Renal cortex interstitium (tissue), 11 donors: ENCODE data around the gene SULT2B1. TPM values are rescaled to one million over a fixed set of nuclear protein-coding genes. Genes with fewer than 3 reads are reported as not detected.
"Not testable (repeated sequence)": the region's sequence is repeated elsewhere in the genome, so short reads cannot be mapped to it uniquely, and the experiment has no call there.

ENCODE experiments used
- DNase-seq, 11 donors: peaks; one replicate each; pipeline ENCODE4 v3.0.0-alpha.2; 2013; ENCODE audit warnings: low read depth in 9 of 11, low spot score in 4 of 11; ENCODE audit errors: extremely low read depth in 1 of 11
- polyA plus RNA-seq, 3 donors: library from polyadenylated mRNA; unstranded; fragments of 120-200 nt; gene quantifications; one replicate each; pipeline ENCODE4 v1.2.1, GENCODE V29; 2013; ENCODE audit not compliant: insufficient read length in 3 of 3

Gene SULT2B1
- polyA plus RNA-seq, 3 donors = 0.28 to 0.62 (median 0.33) TPM

DNA sequence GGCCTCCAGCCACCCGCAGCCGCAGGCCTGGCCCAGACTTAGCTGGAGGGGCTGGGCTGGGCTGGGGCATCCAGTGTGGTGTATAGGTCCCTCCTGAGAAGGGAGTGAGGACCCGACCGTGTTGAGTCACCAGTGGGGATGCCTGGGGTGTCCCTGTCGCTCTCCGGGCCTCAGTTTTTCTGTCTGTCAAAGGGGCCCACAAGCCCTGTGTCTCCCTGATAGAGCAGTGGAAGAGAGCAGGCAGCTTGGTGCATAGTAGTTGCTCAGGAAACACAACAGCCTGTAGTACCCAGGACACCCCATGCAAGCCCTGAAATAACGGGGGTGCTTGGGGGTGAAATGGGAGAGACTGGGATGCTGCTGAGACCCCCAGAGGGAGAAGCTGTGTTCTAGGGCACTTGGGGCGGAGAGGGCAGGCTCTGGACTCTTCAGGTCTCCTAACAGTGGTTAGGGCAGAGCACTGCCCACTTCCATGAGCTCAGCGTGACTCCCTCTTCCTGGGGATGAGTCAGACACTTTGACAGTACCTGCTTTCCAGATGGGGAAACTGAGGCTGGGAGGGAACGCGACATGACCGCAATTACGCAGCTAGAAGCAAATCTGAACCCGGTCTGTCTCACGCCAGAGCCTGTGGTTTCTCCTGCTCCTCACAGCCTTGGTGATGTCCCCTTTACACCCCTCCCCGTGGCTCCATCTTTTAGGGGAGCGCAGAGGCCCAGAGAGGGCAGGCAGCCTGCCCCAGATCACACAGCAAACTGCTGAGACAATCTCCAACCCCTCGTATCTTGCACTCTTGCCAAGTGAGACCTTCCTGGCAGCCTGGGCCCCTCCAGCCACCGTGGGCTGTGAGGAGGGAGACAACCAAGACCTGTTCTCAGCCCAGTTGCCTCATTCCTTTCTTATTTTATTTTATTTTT lies 692 bp downstream of the SULT2B1 start:
- DNase-seq = no peak

DNA sequence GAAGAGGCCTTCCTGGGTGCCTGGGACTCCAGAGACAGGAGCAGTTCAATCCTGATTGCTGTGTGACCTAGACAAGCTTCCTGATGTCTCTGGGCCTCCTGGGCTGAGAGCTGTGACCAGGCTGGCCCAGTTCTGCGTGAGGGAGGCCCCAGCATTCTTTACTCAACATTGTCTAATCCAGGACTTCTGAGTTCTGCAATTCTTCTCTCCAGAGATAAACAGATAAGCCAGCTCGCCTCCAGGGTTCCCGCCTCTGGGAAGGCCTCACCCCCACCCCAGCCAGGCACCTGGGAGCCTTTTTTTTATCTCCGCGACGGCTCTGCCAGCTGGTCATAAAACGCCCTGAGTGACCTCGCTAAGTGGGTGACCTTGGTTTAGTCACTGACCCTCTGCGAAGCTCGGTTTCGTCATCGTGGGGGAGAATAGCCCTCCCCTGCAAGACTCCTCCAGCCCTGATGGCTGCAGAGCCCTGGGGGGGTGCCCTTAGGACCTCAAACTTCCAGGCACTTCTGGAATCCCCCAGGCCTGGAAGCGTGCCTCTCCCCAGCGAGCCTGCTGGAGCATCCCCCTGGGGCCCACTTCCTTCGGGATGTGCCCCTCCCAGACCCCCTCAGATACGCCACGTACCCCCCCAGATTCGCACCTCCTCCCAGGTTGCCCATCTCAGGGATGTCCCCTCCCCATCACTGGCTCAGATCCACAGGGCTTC lies 1.9 kb downstream of the SULT2B1 start:
- no peak for DNase-seq

DNA sequence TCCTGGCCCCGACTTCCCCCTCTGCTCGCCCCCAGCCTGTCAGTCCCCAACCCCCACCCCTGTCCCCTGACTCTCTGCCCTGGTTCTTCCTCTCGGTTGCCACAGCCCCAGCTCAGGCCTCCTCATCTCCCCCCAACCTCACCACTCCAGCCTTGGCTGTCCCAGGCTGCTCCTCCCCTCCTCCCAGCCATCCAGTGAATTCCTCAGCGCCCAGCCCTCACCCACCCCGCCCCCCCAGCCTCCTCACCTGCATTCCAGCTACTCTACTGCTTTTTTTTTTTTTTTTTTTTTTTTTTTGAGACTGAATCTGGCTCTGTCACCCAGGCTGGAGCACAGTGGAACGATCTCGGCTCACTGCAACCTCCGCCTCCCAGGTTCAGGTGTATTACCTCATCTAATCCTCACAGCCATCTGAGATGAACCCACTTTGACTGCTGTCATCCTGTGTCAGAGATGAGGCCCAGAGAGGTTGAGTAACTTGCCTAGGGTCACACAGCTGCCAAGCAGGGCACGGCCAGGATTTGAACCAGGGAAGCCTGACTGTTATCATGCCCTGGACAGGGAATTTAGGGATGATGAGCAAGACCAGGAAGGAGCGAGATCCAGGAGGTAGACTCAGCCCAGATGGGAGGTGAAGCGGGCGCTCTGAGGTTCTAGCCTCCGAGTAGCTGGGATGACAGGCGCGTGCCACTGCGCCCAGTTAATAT lies 2.6 kb downstream of the SULT2B1 start:
- peak in 2 of 11 donors; percentile 64 to 66 for DNase-seq

DNA sequence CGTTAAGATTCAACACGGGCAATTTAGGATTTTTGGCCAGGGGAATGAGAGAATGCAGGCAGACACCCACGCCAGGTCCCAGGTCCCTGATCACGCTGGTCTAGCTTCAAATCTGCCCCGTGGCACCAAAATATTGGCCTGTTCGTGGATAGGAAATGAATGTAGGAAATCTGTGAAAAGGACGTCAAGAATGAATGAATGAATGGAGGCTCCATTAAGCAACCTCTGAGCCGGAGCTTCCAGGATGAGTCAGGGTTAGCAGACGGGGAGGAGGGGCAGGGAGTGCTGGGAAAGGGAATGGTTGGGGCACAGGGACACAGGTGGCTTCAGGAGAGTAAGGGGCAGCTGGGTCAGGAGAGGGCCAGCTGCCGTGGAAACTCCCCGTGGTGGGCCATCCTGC lies 4.2 kb downstream of the SULT2B1 start:
- no peak for DNase-seq

DNA sequence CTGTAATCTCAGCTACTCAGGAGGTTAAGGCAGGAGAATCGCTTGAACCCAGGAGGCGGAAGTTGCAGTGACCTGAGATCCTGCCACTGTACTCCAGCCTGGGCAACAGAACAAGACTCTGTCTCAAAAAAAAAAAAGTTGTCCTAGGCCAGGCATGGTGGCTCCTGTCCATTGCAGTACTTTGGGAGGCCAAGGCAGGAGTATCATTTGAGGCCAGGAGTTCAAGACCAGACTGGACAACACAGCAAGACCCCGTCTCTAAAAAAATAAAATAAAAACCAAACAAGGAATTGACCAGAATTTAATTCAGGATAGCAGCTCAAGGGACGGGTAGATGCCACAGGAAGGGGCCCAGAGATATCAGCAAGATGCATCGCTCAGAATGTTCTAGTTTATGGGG lies 4.9 kb downstream of the SULT2B1 start:
- no peak for DNase-seq

DNA sequence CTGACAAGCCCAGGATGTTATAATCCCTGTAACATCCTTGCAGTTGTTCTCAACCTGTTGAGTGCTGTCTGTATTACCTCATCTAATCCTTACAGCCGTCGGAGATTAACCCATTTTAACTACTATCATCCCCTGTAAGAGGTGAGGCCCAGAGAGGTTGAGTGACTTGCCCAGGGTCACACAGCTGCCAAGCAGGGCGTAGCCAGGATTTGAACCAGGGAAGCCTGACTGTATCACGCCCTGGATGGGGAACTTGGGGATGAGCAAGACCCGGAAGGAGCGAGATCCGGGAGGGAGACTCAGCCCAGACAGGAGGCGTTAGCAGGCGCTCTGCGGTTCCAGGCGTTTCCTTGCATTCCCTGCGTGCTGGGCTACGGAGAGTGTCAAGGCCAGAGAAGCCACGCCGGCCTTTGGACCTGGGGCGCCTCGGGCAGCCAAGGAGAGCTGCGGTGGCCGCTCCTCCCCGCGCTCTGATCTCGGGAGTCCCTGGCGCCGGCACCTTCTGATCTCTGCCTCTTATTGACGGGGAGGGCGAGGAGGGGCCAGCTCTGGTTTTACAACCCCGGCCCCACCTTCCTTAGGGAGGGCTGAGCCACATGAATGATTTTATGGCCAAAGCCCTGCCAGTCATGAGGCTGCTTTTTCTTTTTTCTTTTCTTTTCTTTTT lies 6.2 kb downstream of the SULT2B1 start:
- DNase-seq = peak in 6 of 11 donors; percentile 54 to 80 (median 63)

DNA sequence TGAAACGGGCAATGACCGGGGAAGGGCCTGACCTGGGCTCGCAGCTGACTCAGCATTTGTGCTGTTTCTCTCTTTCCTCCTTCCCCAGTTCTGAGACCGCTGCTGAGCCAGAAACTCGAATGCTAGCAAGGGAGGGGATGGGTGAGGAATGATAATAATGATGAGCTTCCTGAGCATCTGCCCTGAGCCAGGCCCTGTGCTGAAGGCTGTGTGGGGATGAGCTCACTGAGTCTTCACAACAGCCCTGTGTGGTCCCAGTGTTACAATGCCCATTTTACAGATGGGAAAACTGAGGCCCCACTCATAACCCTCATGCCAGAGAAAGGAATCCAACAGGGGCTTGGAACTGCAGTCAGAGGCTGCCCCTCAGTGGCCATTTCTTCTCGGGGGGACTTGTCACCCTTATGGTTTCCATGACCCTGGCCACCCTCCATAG lies 8.1 kb downstream of the SULT2B1 start:
- DNase-seq = no peak

DNA sequence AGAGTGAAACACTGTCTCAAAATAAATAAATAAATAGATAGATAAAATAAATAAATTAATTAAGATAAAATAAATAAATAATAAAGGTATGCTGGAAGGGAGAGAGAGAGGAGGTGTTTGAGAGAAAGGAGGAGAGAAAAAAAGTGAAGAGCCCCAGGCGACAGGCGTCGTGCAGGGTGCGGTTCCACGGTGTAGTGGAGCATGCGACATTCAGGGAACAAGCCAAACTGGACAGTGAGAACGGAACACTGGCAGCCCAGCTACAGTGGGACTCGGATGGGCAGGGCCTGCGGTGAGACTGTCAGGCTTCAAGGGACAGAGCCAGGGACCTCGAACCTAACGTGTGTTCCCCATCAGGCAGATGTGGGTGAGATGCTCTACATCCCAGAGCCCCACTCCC lies 9.4 kb downstream of the SULT2B1 start:
- no peak for DNase-seq

DNA sequence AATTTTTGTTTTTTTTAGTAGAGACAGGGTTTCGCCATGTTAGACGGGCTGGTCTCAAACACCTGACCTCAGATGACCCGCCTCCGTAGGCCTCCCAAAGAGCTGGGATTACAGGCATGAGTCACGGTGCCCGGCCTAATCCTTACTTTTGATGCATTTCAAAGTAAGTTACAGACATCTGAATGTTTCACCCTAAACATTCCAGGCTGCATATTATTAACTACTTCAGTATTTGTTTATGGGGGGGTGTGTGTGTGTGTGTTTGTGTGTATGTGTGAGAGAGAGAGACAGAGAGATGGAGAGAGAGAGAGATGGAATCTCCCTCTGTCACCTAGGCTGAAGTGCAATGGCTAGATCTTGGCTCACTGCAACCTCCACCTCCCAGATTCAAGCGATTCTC lies 13.1 kb downstream of the SULT2B1 start:
- no peak for DNase-seq

DNA sequence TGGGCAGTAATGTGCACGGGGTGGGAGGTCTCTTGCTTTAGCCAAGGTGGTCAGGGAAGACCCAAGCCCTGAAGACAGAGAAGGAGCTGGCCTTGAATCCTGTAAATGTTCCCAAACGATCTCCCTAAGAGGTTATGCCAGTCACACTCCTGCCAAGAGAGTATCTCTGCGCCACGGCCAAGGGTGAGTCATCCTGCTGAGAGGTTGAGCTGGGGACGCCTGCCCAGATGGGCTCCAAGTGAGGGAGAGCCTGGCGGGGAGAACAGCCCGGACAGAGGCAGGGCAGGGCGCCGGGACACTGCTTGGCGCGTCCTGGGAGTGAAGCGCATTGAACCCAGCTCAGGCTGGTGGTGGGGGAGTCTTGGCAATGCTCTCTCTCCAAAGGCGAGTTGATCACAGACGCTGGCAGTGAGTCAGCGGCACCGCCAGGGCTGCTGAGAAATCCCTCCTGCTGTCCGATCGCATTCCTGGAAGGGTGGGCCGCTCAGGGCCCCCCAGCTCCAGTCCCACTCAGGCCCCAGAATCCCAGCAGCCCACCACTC lies 16.4 kb downstream of the SULT2B1 start:
- no peak for DNase-seq

DNA sequence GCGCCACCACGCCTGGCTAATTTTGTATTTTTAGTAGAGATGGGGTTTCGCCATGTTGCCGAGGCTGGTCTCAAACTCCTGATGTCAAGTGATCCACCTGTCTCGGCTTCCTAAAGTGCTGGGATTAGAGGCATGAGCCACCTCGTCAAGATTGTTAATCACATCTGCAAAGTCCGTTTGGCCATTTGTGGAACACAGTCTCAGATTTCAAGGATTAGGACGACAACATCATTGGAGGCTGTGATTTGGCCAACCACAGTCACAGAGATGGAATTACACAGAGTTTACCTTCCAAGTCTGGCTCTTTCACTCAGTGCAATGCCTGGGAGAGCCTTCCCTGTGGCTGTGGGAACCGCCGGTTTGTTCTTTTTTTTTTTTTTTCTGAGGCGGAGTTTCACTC lies 17.8 kb downstream of the SULT2B1 start:
- no peak for DNase-seq

DNA sequence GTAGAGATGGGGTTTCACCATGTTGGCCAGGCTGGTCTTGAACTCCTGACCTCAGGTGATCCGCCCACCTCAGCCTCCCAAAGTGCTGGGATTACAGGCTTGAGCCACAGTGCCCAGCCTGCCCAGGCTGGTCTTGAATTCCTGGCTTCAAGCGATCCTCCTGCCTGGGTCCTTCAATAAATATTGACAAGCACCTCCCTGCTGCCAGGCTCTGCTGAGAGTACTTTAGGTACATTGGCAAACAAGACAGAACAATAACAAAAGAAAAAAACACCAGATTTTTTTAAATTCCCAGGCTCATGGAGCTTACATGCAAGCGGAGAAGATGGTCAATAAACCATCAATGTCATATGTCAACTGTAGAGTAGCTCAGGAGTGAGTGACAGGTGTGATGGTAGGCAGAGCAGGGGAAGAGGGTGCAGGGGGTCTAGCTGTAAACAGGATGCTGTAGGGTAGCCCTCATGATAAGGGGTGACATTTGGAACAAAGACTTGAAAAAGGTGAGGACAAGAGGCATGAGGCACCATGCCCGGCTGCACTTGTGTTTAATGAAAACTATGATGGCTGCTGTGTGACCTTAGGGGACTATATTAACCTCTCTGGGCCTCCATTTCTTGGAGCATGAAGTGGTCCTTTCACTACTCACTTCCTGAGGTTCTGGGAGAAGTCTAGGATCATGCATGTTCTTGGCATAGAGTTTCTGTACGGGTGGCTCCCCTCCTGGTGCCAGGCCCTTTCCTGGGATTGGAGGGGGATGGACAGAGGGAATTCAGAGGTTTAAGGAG lies 19.6 kb downstream of the SULT2B1 start:
- no peak for DNase-seq

DNA sequence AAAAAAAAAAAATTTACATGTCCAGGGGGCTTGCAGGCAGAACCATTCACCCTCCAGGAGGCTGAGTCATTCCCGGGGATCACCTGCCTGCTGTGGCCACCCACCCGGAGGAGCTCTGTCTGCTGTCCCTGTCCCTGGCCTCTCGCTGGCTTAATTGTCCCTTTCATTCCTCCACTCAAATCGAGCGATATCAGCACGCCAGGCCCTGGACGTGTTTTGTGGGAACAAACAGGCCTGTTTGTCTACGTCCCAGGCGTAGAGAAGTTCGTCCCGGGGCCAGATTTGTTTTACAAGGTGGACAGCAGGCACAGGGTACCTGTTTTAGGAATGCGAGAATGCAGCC lies 21.2 kb downstream of the SULT2B1 start:
- DNase-seq = no peak

DNA sequence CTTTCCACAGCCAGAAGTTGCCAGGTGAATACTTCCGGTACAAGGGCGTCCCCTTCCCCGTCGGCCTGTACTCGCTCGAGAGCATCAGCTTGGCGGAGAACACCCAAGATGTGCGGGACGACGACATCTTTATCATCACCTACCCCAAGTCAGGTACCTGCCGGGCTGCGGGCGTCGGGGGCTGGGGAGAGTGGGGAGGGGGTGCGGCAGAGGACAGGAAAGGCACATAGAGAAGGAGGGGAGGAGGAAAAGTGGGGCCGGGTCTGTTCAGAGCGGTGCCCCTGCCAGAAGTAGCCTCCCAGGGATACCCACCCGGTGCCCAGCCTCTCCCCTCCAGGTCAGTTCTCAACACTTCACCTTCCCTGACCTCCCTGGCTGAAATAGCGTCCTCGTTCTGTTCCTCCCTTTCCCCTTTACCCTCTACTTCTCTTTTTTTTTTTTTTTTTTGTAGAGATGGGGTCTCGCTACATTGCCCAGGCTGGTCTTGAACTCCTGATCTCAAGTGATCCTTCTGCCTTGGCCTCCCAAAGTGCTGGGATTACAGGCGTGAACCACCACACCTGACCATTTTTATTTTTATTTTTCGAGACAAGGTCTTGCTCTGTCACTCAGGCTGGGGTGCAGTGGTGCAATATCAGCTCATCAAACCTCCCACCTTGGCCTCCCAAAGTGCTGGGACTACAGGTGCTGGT lies 24.1 kb downstream of the SULT2B1 start:
- no peak for DNase-seq

DNA sequence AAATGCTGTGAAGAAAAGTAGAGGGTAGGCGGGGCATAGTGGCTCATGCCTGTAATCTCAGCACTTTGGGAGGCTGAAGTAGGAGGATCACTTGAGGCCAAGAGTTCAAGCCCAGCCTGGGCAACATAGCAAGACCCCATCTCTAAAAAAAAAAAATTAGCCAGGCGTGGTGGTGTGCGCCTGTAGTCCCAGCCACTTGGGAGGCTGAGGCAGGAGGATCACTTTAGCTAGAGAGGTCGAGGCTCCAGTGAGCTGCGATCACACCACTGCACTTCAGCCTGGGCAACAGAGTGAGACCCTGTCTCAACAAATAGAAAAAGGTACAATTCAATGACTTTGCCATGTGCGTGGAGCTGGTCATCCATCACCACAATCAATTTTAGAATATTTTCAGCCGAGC lies 25.9 kb downstream of the SULT2B1 start:
- DNase-seq = not testable (repeated sequence)

DNA sequence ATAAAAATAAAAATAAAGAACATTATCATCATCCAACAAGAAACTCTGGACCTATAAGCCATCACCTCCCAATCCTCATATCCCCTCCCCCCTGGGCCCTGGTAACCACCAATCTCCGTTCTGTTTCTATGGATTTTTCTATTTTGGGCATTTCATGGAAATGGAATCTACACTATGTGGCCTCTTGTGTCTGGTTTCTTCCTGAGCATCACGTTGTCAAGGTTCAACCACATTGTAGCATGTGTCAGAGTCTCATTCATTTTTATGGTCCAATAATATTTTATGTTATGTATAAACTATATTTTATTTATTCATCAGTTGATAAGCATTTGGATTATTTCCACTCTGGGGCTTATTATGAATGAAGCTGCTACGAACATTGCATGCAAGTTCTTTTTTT lies 26.9 kb downstream of the SULT2B1 start:
- DNase-seq = no peak

DNA sequence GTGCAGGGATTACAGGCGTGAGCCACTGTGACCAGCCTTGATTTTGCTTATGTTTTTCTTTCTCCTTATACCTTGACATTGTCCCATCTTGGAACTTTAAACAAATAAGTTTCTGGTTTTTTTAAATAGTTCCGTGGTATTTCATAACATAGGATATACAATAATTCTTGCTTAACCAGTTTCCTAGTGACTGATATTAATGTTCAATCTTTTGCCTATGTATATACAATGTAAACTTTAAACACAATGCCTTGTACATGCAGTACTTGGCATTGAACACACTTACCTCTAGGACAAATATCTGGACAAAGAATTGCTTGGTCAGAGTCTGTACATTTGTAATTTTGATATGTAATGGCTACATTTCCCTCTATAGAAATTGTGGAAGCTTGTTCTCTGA lies 30.2 kb downstream of the SULT2B1 start:
- no peak for DNase-seq

DNA sequence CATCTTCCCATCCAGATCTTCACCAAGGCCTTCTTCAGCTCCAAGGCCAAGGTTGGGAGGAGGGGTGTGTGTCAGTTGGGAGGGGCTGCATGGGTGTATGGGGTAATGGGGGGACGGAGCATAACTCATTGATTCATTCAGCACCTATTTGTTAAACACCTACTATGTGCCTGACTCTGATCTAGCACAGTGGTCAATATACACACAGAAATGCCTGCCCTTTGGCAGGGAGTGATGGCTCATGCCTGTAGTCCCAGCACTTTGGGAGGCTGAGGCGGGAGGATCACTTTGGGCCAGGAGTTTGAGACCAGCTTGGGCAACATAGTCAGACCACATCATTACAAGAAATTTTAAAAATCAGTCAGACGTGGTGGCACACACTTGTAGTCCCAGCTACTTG lies 35.4 kb downstream of the SULT2B1 start:
- no peak for DNase-seq
